Measurements from ENCODE around the gene UCKL1.
A peak's percentile ranks its signal among the peaks of the same experiment; 100 is the strongest.
"Not testable (repeated sequence)": the region's sequence is repeated elsewhere in the genome, so short reads cannot be mapped to it uniquely, and the experiment has no call there.

Gene UCKL1

DNA sequence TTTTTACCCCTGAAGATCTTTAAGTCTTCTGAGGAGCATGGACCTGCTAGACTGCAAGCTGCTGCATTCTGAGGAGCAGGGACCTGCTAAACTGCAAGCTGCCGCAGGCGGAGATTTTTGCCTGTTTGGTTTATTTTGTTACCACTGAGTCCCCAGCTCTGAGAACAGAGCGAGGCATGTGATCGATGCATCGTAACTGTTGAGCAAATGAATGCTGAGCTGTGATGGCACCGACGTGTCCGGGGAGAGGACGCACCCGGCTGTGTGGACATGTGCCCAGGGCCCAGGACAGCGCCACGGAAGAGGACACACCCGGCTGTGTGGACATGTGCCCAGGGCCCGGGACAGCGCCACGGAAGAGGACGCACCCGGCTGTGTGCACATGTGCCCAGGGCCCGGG, 37.1 kb downstream of the UCKL1 start:
- no peak for DNase-seq (ENCODE audit: low read depth in 2 of 2)

DNA sequence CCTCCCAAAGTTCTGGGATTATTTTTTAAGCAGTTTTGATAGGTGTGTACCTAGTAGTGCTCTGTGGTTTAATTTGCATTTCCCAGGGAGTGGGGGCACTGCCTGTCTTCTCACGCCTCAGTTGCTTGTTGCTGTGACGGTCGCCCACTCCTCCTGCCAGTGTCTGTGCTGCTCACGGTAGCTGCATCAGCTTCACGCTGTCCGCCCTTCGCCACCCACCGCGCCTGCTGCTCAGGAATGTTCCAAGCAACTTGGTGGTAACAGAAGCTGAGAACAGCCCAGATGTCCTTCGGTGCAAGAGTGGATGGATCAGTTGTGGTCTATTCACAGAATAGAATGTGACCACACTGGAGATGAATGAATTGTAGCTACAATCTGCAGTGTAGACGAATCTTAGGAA, 38.4 kb downstream of the UCKL1 start:
- DNase-seq (ENCODE audit: low read depth in 2 of 2) = no peak

DNA sequence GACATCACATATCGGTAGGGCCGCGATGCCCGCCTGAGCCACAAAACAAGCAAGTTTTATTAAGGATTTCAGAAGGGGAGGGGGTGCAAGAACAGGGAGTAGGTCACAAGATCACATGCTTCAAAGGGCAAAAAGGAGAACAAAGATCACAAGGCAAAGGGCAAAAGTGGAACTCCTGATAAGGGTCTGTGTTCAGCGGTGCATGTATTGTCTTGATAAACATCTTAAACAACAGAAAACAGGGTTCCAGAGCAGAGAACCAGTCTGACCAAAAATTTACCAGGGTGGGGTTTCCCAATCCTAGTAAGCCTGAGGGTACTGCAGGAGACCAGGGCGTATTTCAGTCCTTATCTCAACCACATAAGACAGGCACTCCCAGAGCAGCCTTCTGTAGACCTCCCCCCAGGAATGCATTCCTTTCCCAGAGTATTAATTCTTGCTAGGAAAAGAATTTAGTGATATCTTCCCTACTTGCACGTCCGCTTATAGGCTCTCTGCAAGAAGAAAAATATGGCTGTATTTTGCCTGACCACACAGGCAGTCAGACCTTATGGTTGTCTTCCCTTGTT, 39.8 kb downstream of the UCKL1 start:
- DNase-seq (ENCODE audit: low read depth in 2 of 2) = not testable (repeated sequence)

DNA sequence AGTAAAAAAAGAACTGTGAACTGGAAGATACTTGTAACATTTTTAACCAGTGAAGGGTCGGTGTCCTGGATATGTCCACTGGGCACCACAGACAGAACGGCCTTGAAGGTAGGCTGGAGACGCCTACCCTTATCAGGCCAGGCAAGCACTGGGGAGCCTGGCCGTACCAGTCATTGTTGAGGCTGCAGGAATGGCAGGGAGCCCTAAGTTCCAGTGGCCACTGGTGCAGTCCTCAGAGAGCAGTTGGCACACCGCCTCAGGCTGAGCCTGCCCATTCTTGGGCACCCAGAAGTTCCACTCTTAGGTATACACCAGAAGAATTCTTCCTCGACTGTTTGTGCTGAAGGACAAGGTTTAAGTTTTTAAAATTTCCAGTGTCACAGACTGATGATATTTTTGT, 40.7 kb downstream of the UCKL1 start:
- no peak for DNase-seq (ENCODE audit: low read depth in 2 of 2)

DNA sequence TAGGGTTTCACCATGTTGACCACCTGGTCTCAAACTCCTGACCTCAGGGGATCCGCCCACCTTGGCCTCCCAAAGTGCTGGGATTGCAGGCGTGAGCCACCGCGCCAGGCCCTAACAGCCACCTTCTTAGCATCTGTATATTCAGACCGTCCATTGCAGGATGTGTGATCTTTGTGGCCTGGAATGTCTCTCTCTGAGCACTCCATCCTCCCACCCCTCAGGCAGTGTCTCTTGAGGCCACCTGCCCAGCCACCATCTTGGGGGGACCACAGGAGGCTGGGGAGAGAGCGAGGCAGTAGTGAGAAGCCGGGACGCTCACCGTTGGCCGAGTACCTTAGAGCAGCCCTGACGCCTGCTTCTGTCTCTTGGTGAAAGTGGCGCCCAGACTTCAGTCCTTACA, 42.4 kb downstream of the UCKL1 start:
- DNase-seq (ENCODE audit: low read depth in 2 of 2) = no peak

DNA sequence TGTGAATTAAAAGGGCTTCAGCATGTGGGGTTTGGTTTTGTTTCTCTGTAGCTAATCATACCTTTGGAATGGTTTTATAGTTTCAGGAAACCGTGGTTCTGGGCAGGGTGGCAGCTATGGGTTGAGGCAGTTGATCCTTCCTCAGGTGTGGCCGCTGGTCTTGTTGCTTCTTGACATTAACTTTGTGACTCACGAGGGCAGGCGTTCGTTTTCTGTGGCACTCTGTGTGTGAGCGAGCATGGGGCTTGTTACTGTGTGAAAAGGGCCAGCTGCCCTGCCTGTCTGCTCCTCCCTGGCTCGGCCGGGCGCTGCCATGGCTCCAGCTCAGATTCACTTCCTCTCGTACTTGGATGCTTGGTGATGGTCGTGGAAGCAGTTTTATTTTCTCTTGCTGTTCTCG, 45.0 kb downstream of the UCKL1 start:
- DNase-seq (ENCODE audit: low read depth in 2 of 2) = no peak

DNA sequence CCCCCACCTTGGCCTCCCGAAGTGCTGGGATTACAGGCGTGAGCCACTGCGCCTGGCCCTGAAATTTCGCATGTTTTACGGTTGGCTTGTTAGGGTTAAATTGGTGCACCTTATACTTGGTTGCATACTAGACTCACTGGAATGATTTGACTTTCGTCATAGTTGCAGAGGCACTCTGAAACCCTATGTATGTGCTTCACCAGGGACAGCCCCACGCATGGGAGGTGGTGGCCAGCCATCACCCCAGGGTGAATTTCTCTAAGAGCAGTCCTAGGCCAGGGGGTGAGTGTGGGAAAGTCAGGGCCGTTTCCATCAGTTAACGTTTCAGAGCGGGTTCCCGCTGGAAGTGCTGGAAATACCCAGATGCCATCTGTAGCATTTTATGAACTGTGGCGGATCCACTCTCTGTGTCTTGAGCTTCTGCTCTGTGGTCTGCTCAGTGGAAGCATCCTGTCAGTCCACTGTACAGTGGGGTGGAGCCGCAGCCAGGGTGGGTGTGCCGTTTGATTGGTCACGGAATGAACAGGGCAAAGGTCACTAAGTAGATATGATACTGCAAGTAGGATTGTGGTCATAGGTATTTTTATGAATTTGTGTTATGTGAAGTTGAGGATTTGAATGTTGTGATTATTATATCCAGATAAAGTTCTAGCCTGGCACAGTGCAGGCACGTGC, 48.1 kb downstream of the UCKL1 start:
- DNase-seq (ENCODE audit: low read depth in 2 of 2) = no peak

DNA sequence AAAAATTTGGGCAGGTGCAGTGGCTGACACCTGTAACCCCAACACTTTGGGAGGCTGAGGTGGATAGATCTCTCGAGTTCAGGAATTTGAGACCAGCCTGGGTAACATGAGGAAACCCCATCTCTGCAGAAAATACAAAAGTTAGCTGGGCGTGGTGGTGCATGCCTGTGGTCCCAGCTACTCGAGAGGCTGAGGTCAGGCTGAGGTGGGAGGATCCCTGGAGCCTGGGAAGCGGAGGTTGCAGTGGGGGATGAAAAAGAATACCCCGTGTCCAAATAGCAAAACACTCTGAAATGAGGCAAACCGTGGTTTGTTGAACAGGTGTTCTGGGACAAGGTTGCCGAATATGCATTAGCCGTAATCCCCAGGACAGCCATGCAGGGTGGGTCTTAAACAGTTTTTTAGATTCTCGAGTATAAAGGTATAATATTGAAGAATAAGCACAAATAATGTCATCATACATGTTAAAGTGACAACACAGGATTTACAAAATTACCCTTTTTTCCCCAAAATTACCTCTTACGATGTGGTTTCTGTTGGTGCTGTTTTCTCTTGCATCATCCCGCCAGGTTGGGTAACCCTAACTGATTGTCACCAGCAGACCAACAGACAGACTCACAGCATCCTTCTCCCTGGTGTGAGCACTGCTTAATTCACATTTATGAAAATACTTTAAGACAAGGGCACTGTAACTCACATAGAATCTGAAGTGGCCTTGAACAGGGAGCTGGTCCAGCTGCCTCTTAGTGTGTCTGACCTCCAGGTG, 52.2 kb downstream of the UCKL1 start:
- DNase-seq (ENCODE audit: low read depth in 2 of 2) = no peak

DNA sequence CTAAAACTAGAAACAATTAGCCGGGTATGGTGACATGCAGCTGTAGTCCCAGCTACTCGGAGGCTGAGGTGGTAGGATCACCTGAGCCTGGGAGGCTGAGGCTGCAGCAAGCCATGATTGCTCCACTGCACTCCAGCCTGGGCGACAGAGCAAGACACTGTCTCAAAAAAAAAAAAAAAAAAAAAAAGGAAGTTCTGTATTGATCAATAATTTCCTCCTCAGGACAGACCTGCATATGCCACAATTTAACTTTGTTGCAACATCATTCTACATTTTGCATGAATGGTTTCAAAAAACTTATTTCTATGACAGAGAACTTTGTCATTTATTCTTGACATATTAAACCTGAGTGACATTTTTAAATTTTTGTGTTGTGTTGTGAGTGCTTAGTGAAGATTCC, 55.8 kb downstream of the UCKL1 start:
- no peak for DNase-seq (ENCODE audit: low read depth in 2 of 2)

DNA sequence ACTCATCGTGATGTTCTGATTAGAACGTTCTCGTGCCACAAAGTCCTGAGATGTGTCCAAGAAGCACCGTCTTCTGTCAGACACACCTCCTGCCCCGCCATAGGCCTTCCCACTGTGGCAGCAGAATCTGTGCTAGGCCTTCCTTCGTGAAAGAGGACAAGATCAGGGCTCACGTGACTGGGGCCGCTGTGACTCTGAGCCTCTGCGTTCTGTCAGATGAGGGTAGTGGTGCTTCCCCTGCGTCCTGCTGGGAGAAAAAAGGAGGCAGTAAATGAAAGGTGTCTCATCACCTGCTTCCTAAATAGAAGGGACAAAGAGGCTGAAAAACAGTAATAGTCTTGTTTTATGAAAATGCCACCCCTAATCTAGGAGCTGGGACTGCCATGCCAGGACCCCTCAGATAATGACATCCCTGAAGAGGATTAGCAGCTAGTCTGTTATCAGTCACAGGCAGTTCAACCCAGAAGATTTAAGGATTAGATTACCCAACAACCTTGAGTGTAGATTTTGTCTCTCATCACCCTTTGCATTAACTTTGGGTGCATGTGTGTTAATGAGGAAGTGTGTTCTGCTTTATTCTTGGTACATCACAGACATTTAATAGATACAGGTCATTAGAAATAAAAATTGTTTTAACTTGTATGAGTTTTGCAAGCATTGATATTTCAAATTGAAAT, 57.2 kb downstream of the UCKL1 start:
- DNase-seq (ENCODE audit: low read depth in 2 of 2) = no peak

DNA sequence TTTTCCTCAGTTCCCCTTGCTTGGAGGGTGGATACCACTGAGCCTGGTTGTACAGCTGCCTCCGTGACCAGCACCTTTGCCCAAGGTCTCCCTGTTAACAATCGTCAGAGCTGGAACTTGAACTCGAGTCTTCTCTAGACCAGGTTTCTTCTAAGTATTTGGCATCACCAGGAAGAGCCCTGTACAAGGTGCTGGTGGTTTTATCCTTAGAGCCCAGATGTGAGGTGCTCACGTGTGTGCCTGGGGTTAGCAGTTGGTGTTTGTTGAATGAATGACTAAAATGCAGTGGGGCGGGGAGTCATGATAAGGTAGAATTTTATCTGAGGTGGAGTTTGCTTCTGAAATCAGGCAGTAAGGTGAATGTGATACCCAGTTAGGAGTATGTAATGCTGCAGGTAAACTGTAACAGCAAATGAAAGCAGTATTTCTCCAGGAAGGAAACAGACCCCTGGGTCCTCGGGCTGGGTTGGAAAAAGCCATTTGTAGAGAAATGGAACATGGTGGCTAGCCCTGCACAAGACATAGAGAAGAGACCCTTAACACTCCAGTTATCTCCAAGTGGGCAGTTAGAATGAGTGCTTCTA, 58.1 kb downstream of the UCKL1 start:
- no peak for DNase-seq (ENCODE audit: low read depth in 2 of 2)

DNA sequence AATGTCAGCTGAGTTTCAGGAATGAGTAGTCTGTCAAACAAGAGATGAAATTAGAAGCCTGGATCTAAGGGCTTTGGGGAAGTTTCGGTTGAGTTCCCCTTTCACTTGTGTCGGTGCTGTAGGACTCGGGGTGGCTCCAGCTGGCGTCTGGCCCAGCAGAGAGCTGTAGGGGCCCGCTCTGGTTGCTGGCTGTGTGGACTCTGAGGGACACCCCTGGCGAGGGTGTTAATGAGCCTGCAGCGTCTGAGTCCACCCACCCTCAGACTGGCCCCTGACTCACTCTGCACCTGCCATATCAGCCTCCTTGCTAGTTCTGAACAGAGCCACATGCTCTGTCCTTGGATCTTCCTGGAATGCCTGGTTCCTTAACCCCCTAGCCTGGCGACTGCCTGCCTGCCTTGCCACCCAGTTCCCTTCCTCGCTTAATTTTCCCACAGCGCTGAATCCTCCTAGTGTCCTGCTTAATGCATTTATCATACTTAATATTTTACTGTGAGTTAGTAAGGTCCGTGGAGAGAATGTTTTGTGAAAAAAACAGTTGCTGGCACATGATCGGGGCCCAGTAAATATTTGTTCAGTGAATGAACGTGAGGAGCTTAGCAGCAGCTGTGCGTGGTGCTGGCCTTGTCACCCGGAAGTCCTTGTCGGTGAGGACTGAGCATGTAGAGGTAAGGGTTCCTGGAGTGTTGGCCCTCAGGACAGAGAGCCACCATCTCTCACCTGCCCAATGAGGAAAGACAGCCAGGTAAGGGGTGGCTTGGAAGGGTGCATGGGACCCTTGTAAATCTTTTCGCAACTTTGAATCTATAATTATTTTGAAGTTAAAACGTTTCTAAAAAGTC, 59.7 kb downstream of the UCKL1 start:
- peak in 1 of 2 donors; percentile 15 for DNase-seq (ENCODE audit: low read depth in 2 of 2)

DNA sequence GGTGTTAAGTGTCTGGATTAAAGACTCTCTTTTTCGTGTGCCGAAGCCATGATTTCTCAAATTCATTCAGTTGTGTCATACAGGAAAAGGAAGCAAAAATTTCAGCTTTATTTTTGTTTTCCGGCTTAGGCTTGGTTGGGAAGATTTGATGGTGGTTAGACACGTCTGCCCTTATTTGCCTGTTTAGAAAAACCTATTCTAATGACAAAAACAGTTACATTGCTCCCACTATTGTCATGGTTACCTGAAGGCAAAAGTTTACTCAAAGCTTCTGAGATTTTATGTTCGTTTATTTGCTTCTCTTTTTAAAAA, 60.3 kb downstream of the UCKL1 start:
- DNase-seq (ENCODE audit: low read depth in 2 of 2) = no peak

DNA sequence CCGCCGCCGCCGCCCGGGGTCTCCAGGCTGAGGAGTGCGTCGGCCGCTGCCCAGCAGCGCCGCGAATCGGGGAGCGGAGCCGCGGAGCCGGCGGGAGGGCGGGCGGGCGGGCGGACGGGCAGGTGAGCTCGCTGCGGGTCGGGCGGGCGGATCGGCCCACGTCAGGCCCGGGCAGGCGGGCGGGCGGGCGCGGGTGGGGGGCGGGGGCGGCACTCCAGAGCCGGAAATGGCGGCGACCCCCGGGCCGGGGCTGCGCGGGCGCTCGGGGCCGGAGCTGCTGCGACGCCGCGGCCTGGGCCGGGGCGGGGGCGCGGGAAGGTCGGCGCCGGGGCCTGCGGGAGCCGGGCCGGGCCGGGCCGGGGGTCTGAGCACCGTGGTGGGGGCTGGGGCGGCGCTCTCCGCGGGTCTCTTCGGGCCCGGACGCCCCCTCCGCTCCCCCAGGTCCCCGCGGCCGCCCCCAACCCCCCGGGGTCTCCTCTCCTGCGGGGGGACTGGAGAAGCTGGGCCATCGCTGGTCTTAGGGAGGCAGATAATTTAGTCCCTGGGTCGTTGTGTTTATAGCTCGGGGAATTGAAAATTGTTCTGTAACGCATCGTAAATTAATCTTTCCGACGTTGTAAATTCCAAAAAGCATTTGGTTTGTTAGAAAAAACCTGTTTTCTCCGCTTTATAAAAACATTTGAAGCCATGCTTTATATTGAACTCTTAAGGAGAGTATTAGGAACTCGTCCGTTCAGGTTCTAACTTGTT, 60.8 kb downstream of the UCKL1 start:
- DNase-seq (ENCODE audit: low read depth in 2 of 2) = no peak

DNA sequence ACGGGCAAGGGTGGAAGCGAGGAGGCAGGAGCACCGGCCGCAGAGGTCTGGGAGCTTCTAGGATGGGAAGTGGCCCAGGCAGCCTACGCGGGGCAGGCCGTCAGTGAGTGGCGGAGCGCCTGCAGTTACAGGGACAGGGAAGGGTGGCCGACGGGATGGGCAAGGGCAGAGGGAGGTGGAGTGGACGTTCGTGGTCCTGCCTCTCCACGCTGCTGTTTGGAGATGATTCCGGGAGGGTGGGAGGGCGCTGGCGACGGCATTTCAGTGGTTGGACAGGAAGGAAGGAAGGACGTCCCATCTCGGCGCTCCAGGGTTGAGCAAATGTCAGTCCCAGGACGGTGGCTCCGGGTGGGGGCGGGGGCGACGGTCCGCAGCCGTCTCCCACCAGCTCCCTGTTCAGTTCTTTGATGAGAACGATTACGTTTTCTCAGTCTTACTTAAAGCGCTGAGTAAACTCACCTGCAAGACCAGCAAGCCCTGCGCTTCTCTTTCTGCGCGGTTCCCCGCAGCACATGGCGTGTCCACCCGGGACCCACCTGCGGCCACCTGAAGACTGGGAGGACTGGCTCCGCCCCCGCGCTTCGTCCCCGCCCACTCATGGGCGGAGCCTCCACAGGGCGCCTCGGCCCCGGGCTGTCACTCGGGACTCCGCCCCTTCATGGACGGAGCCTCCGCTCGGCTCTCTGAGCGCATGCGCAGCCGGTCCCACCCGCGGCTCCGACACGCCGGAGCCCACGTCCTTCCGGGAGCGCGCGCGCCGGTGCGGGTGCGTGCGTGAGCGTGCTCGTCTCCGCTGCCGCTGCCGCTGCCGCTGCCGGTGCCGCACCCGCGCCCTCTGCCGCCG, 61.6 kb downstream of the UCKL1 start, which contains the start of gene DNAJC5:
Gene DNAJC5, plus strand, starts transcription at position 769 of the 844 bp plus-strand sequence. CDS start 33,220 bp downstream, outside the sequence.
- DNase-seq (ENCODE audit: low read depth in 2 of 2) = peak; percentile 93 to 94

DNA sequence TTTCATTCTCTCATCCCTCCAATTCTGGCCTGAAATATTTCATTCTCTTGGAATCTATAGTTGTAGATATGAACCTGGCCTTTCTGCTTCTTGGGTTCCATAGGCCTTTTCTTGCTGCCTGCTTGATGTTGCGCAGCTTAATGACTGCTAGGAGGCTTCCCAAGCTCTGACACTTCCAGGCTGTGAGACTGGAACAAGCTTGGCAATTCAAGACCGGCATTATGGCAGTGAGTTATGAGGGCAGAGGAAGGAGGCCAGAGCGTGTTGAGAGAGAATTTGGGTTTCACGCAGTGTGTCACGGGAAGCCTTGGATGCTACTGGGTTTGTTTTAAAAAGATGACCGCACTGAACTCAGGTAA, 62.2 kb downstream of the UCKL1 start:
- no peak for DNase-seq (ENCODE audit: low read depth in 2 of 2)

DNA sequence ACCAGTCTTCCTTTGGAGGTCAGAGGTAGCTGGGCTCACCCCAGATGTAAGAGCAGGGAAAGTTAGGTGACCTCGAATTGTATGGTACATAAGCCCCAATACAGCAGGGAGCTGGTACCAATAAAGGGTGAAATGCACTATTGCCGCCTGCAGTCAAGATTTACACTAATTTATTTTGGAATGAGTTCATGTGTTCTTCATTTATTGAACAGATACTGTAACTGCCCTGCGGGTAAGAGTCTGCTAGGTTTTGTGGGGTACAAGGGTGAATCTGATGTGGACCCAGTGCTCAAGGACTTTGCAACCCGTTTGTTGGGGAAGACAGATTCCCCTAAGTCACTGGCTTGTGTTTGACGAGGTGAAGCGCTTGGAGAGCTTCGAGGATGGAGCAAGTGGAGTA, 63.8 kb downstream of the UCKL1 start:
- DNase-seq (ENCODE audit: low read depth in 2 of 2) = no peak

DNA sequence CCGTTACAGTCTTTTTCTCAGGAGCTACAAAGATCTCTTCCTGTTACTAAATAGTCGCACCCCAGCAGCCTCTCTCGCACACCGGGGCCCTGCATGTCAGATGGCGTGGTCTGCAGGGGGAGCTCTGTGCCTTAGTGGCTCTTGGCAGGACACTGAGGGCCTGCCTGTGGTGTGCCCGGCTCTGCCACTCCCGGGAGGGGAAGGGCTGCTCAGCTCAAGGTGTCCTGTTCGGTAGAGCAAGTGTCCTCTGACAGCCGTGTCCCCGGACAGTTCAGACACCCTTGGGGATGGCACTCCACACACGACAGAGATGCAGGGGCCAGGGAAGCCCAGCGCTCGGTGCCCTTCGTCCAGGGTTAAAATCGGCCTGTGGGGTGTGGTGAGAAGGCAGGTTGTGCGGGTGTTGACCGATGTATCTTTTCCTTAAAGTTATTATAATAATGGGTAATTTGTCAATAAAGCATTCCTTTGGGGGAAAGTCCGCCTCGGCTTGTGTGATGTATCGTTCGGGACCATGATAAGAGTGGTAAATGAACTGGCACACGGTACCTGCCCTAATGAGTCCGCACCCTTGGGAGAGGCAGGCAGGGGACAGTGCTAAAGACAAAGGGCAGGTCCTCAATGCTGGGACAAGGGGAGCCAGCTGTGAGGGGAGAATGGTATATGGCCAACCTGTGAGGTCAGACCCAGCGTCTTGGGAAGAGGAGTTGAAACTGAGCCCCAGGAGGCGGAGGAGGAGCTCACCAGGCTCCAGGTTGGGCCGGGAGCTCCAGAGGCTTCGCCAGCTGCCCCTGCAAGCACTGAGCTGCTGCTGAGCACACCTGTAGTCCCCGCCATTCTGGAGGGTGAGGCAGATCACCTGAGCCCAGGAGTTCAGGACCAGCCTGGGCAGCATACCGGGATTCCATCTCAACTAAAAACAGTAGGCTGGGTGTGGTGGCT, 64.9 kb downstream of the UCKL1 start:
- no peak for DNase-seq (ENCODE audit: low read depth in 2 of 2)

DNA sequence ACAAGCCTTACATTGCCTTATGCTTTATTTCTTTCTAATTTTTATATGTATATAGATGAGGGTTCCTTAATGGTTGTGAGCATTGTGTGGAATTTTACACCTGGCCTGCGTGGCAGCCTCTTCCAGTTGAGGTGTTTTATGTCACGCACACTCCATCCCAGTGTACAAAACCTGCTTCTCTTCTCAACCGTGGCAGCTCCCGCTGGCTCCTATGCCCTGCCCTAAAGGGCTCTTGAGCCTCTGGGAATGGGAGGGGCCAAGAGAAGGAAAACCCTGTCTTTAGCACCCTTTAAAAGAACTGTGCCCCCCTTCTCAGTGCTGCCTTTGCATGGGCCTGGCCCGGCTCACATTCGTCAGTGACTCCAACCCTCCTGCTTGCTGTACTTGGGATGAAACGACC, 65.6 kb downstream of the UCKL1 start:
- no peak for DNase-seq (ENCODE audit: low read depth in 2 of 2)
